Spinal cord (tissue), 10 donors: Measurements from ENCODE around the gene ZNF296. TPM values are rescaled to one million over a fixed set of nuclear protein-coding genes. Genes with fewer than 3 reads are reported as not detected.
A peak's percentile ranks its signal among the peaks of the same experiment; 100 is the strongest.
"Not testable (repeated sequence)": the region's sequence is repeated elsewhere in the genome, so short reads cannot be mapped to it uniquely, and the experiment has no call there.

ENCODE experiments used
- DNase-seq, 6 donors: peaks; one replicate each; pipeline versions ENCODE4 v3.0.0 to v3.0.0-alpha.2; 2013 to 2015; ENCODE audit warnings: low spot score in 6 of 6, low read depth in 4 of 6
- H3K27ac ChIP-seq: one replicate; pipeline ENCODE4 v1.5.1; 2013; ENCODE audit warnings: low read depth, low read length, control low read depth
- H3K27me3 ChIP-seq: one replicate; pipeline ENCODE4 v1.6.1; 2013; ENCODE audit warnings: low read length; ENCODE audit not compliant: control insufficient read depth, insufficient read depth
- H3K36me3 ChIP-seq: one replicate; pipeline ENCODE4 v1.6.1; 2013; ENCODE audit warnings: low read length; ENCODE audit not compliant: control insufficient read depth, insufficient read depth
- H3K4me1 ChIP-seq: one replicate; pipeline ENCODE4 v1.6.1; 2013; ENCODE audit warnings: low read length; ENCODE audit not compliant: control insufficient read depth, insufficient read depth
- H3K4me3 ChIP-seq: one replicate; pipeline ENCODE4 v1.5.1; 2013; ENCODE audit warnings: low read depth, low read length, control low read depth
- H3K9me3 ChIP-seq: one replicate; pipeline ENCODE4 v1.6.1; 2013; ENCODE audit warnings: low read length; ENCODE audit not compliant: control insufficient read depth, insufficient read depth
- WGBS: methylation state at CpG from one replicate; pipeline ENCODE4 v1.1.5; 2013; ENCODE audit warnings: missing lambda C conversion rate; ENCODE audit not compliant: insufficient coverage; 5-methylcytosine and 5-hydroxymethylcytosine counted together
- long read RNA-seq, 4 donors: transcript quantifications; one replicate each; lab custom pipeline, GENCODE V29; 2026
- polyA plus RNA-seq, 2 donors: library from polyadenylated mRNA; unstranded; fragments of 120-200 nt; gene quantifications; one replicate each; pipeline ENCODE4 v1.2.1, GENCODE V29; 2013; ENCODE audit not compliant: insufficient read length in 2 of 2
- total RNA-seq, 2 donors: library from RNA; depleted of rRNA in 1 of 2; stranded (reverse); fragments of 120-200 nt in 1 of 2; fragments of >200 nt in 1 of 2; gene quantifications; one replicate each; pipeline versions ENCODE4 v1.2.3 to v1.2.4, GENCODE V29; 2013 to 2014
- donor health status: healthy.

The ZNF296 gene
- total RNA-seq (under 1 TPM; 0.22 to 0.69 TPM), polyA plus RNA-seq (1 to 10 TPM; 2.7 to 3.4 TPM)
- long read RNA-seq, donor 1, result 0 reads
- long read RNA-seq, donor 2, partial matches to known transcripts, result 0 of 1 reads
- long read RNA-seq, donor 2, other reads (novel, unspliced or antisense), result 0 of 1 reads
- long read RNA-seq, donor 3, result 0 reads
- long read RNA-seq, donor 4, partial matches to known transcripts, result 0 of 1 reads
- long read RNA-seq, donor 4, other reads (novel, unspliced or antisense), result 0 of 1 reads

- Histone ChIP-seq H3K27ac (no peak within 1 kb of the TSS), H3K9me3 (no peaks in the 10 kb centered on the region), H3K36me3 (peaks cover 23% of the 10 kb centered on the region), H3K27me3 (peaks cover 14% of the 10 kb centered on the region), H3K4me3 (peak within 1 kb of the TSS; percentile 18), H3K4me1 (peaks cover 32% of the 10 kb centered on the region)
- under 1% methylated on average over 75 of the region's 81 CpGs for WGBS
- peak in 2 of 6 donors; percentile 34 to 38 for DNase-seq
Measured at GRCh38 chr19:45076029-45076850, at the start of gene ZNF296. TSS of gene ZNF296 (minus strand) at chr19:45076478. CDS start at chr19:45076373, 105 bp downstream.

- no peak overlapping the region for H3K4me3 ChIP-seq
- peaks cover 25% of the 10 kb centered on the region for H3K4me1 ChIP-seq
- H3K27ac ChIP-seq, result no peak overlapping the region
- 74% methylated on average over 5 of the region's 9 CpGs for WGBS
- no peaks in the 10 kb centered on the region for H3K27me3 ChIP-seq
- DNase-seq, result no peak
- H3K9me3 ChIP-seq, result no peaks in the 10 kb centered on the region
- peaks cover 25% of the 10 kb centered on the region for H3K36me3 ChIP-seq
Measured at GRCh38 chr19:45125360-45125759, 49.1 kb upstream of the ZNF296 start.

GRCh38 chr19:45124021-45124420, 47.7 kb upstream of the ZNF296 start:
- Histone ChIP-seq H3K36me3 (peaks cover 20% of the 10 kb centered on the region), H3K4me3 (no peak overlapping the region), H3K27ac (no peak overlapping the region), H3K9me3 (no peaks in the 10 kb centered on the region), H3K4me1 (peaks cover 22% of the 10 kb centered on the region), H3K27me3 (no peaks in the 10 kb centered on the region)
- no peak for DNase-seq
- WGBS, result 86% methylated on average over 3 of the region's 6 CpGs

GRCh38 chr19:45123440-45123850, 47.2 kb upstream of the ZNF296 start:
- 66% methylated on average over 9 of the region's 9 CpGs for WGBS
- Histone ChIP-seq H3K4me3 (no peak overlapping the region), H3K27ac (no peak overlapping the region), H3K4me1 (peaks cover 27% of the 10 kb centered on the region), H3K36me3 (peaks cover 19% of the 10 kb centered on the region), H3K27me3 (no peaks in the 10 kb centered on the region), H3K9me3 (no peaks in the 10 kb centered on the region)
- DNase-seq, result peak in 3 of 6 donors; percentile 15 to 86 (median 59)

GRCh38 chr19:45122832-45123231, 46.6 kb upstream of the ZNF296 start:
- H3K36me3 ChIP-seq, result peaks cover 19% of the 10 kb centered on the region

GRCh38 chr19:45121827-45122345, 45.6 kb upstream of the ZNF296 start:
- Histone ChIP-seq H3K36me3 (peaks cover 19% of the 10 kb centered on the region), H3K4me3 (no peak overlapping the region), H3K27me3 (no peaks in the 10 kb centered on the region), H3K9me3 (no peaks in the 10 kb centered on the region), H3K27ac (no peak overlapping the region), H3K4me1 (peaks cover 42% of the 10 kb centered on the region)
- no peak for DNase-seq
- 89% methylated on average over 9 of the region's 11 CpGs for WGBS

More at GRCh38 chr19:45122832-45123231, 46.6 kb upstream of the ZNF296 start:
- H3K27me3 ChIP-seq, result no peaks in the 10 kb centered on the region
- no peak overlapping the region for H3K27ac ChIP-seq
- 44% methylated on average over 5 of the region's 6 CpGs for WGBS
- peaks cover 33% of the 10 kb centered on the region for H3K4me1 ChIP-seq
- DNase-seq, result no peak
- H3K9me3 ChIP-seq, result no peaks in the 10 kb centered on the region
- H3K4me3 ChIP-seq, result no peak overlapping the region

GRCh38 chr19:45119582-45119981, 43.3 kb upstream of the ZNF296 start:
- Histone ChIP-seq H3K27me3 (no peaks in the 10 kb centered on the region), H3K4me1 (peaks cover 40% of the 10 kb centered on the region), H3K36me3 (peaks cover 19% of the 10 kb centered on the region), H3K27ac (no peak overlapping the region), H3K4me3 (no peak overlapping the region), H3K9me3 (no peaks in the 10 kb centered on the region)
- DNase-seq, result no peak
- no CpG with 5 or more reads among the region's 6 CpGs for WGBS

- not testable (repeated sequence) for H3K27ac ChIP-seq, H3K9me3 ChIP-seq, DNase-seq, H3K27me3 ChIP-seq, H3K4me3 ChIP-seq
- peaks cover 36% of the 10 kb centered on the region for H3K4me1 ChIP-seq
- H3K36me3 ChIP-seq, result peaks cover 25% of the 10 kb centered on the region
- 57% methylated on average over 11 of the region's 18 CpGs for WGBS
Measured at GRCh38 chr19:45118591-45119355, 42.5 kb upstream of the ZNF296 start.

- no peak overlapping the region for H3K27ac ChIP-seq
- 75% methylated on average over 5 of the region's 5 CpGs for WGBS
- H3K9me3 ChIP-seq, result no peaks in the 10 kb centered on the region
- peaks cover 36% of the 10 kb centered on the region for H3K4me1 ChIP-seq
- no peaks in the 10 kb centered on the region for H3K27me3 ChIP-seq
- no peak for DNase-seq
- H3K4me3 ChIP-seq, result no peak overlapping the region
- H3K36me3 ChIP-seq, result peaks cover 23% of the 10 kb centered on the region
Measured at GRCh38 chr19:45118106-45118505, 41.8 kb upstream of the ZNF296 start.
